DOHH2 (cell line): ENCODE data around the gene GALNS.

ENCODE experiments used
- H3F3A ChIP-seq: fragments of 200-600 bp; sonication (generic), shearing (Covaris generic); 2 replicates; pipeline ENCODE4 v1.6.0; 2016; ENCODE audit warnings: antibody characterized with exemption, mild to moderate bottlenecking; ENCODE audit not compliant: control insufficient read depth, insufficient read depth
- H3K27ac ChIP-seq: fragments of 200-600 bp; sonication (generic); 2 replicates; pipeline ENCODE4 v1.5.1; 2014; ENCODE audit warnings: low read depth, mild to moderate bottlenecking, low read length, moderate library complexity
- H3K27me3 ChIP-seq: fragments of 200-600 bp; sonication (generic); 2 replicates; pipeline ENCODE4 v1.6.1; 2014; ENCODE audit warnings: mild to moderate bottlenecking, low read length, mixed read lengths; ENCODE audit not compliant: control insufficient read depth
- H3K36me3 ChIP-seq: fragments of 200-600 bp; sonication (generic); 2 replicates; pipeline ENCODE4 v1.6.1; 2014; ENCODE audit warnings: mild to moderate bottlenecking, low read length, moderate library complexity, mixed read lengths; ENCODE audit not compliant: control insufficient read depth
- H3K4me1 ChIP-seq: fragments of 200-600 bp; sonication (generic); 2 replicates; pipeline ENCODE4 v1.6.1; 2014; ENCODE audit warnings: mild to moderate bottlenecking, low read length, mixed read lengths; ENCODE audit not compliant: control insufficient read depth
- H3K4me2 ChIP-seq: fragments of 200-600 bp; sonication (generic); 2 replicates; pipeline ENCODE4 v1.6.0; 2014; ENCODE audit warnings: mild to moderate bottlenecking, low read length, moderate library complexity
- H3K4me3 ChIP-seq: fragments of 200-600 bp; sonication (generic); 2 replicates; pipeline ENCODE4 v1.5.1; 2014; ENCODE audit warnings: mild to moderate bottlenecking, low read length, mixed read lengths
- H3K79me2 ChIP-seq: fragments of 200-600 bp; sonication (generic); 2 replicates; pipeline ENCODE4 v1.6.1; 2014; ENCODE audit warnings: mild to moderate bottlenecking, low read length, mixed read lengths; ENCODE audit not compliant: control insufficient read depth
- H3K9me2 ChIP-seq: fragments of 200-600 bp; sonication (generic); replicated peaks from 2 replicates; pipeline ENCODE4 v1.6.1; 2014; ENCODE audit warnings: mild to moderate bottlenecking, low read length, mixed read lengths; ENCODE audit not compliant: control insufficient read depth
- H3K9me3 ChIP-seq: fragments of 200-600 bp; sonication (generic); 2 replicates; pipeline ENCODE4 v1.6.1; 2014; ENCODE audit warnings: antibody characterized with exemption, low read length, mixed read lengths; ENCODE audit not compliant: control insufficient read depth, insufficient read depth
- H4K20me1 ChIP-seq: fragments of 200-600 bp; sonication (generic); 2 replicates; pipeline ENCODE4 v1.6.0; 2014; ENCODE audit warnings: low read depth, mild to moderate bottlenecking, antibody characterized with exemption, low read length, moderate library complexity; ENCODE audit not compliant: control insufficient read depth, insufficient read depth
- CTCF ChIP-seq: fragments of 200-600 bp; sonication (generic); IDR thresholded peaks from one replicate; pipeline ENCODE4 v1.5.1; 2014; ENCODE audit warnings: antibody characterized with exemption, mild to moderate bottlenecking, low read depth, low read length; ENCODE audit not compliant: poor library complexity, severe bottlenecking
- EZH2phosphoT487 ChIP-seq: fragments of 200-600 bp; sonication (generic); IDR thresholded peaks from 2 replicates; pipeline ENCODE4 v1.6.1; 2017; ENCODE audit warnings: borderline replicate concordance, mild to moderate bottlenecking, antibody characterized with exemption, low read length, moderate library complexity, mixed read lengths

GALNS gene

GRCh38 chr16:88828711-88829110 lies 28.0 kb downstream of the GALNS start:
- Histone ChIP-seq H3K9me2 (no peaks in the 10 kb centered on the region), H3K27ac (no peak overlapping the region), H3K79me2 (no peaks in the 10 kb centered on the region)

GRCh38 chr16:88827727-88828126 lies 29.0 kb downstream of the GALNS start:
- no peak overlapping the region for H3K4me3 ChIP-seq
- no peaks in the 10 kb centered on the region for H3K36me3 ChIP-seq
- H4K20me1 ChIP-seq: no peaks in the 10 kb centered on the region
- no peaks in the 10 kb centered on the region for H3F3A ChIP-seq
- H3K27ac ChIP-seq: no peak overlapping the region
- H3K4me1 ChIP-seq: no peaks in the 10 kb centered on the region
- H3K79me2 ChIP-seq: no peaks in the 10 kb centered on the region
- H3K9me3 ChIP-seq: no peaks in the 10 kb centered on the region
- no peaks in the 10 kb centered on the region for H3K9me2 ChIP-seq
- TF ChIP-seq CTCF: no peak
- no peak for TF ChIP-seq EZH2phosphoT487
- no peaks in the 10 kb centered on the region for H3K27me3 ChIP-seq
- no peak overlapping the region for H3K4me2 ChIP-seq

More at GRCh38 chr16:88828711-88829110, 28.0 kb downstream of the GALNS start:
- Histone ChIP-seq H3K36me3 (no peaks in the 10 kb centered on the region), H4K20me1 (no peaks in the 10 kb centered on the region), H3K9me3 (no peaks in the 10 kb centered on the region), H3K4me1 (peaks cover 8% of the 10 kb centered on the region), H3K4me3 (no peak overlapping the region), H3K4me2 (no peak overlapping the region), H3F3A (no peaks in the 10 kb centered on the region), H3K27me3 (no peaks in the 10 kb centered on the region)
- TF ChIP-seq CTCF (no peak), EZH2phosphoT487 (no peak)

DNA sequence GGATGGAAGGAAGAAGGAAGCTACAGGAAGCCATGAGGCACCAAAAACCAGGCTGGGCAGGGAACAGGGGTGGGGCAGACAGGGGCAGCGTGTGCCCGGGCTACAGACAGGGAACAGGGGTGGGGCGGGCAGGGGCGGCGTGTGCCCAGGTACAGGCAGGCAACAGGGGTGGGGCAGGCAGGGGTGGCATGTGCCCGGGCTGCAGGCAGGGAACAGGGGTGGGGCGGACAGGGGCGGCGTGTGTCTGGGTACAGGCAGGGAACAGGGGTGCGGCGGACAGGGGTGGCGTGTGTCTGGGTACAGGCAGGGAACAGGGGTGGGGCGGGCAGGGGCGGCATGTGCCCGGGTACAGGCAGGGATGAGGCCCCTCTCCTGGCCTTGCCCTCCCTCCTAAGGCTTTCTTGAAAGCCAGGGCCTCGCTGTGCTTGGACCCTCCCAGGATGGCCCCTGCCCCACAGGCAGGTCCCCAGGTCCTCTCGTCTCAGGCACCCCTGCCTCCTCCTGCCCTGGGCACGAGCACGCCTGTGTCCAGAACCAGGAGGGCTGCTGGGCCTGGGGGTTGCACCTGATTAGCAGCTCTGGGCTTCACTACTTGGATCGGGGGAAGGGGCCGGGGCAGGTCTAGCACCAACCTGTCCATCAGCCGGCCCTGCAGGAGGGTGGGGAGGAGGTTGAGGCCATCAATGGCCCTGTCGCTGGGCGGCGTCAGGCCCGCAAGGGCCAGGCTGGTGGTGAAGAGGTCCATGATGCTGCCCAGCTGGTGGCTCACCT lies 30.5 kb downstream of the GALNS start:
- no peaks in the 10 kb centered on the region for H3K27me3 ChIP-seq
- H3K4me1 ChIP-seq: no peaks in the 10 kb centered on the region
- no peaks in the 10 kb centered on the region for H4K20me1 ChIP-seq
- H3K4me3 ChIP-seq: no peak overlapping the region
- H3K4me2 ChIP-seq: no peak overlapping the region
- no peaks in the 10 kb centered on the region for H3F3A ChIP-seq
- H3K9me3 ChIP-seq: no peaks in the 10 kb centered on the region
- H3K9me2 ChIP-seq: no peaks in the 10 kb centered on the region
- no peak overlapping the region for H3K27ac ChIP-seq
- no peaks in the 10 kb centered on the region for H3K79me2 ChIP-seq
- H3K36me3 ChIP-seq: no peaks in the 10 kb centered on the region
- TF ChIP-seq EZH2phosphoT487 (no peak), CTCF (no peak)
